GM10266 (cell line): Measurements from ENCODE around the gene SLC39A11.
"Not testable (repeated sequence)": the region's sequence is repeated elsewhere in the genome, so short reads cannot be mapped to it uniquely, and the experiment has no call there.

Source experiments
- DNase-seq: peaks from one replicate; pipeline ENCODE4 v3.0.0; 2012; ENCODE audit errors: extremely low spot score
- TF ChIP-seq, protein P1 (sequence below): IDR thresholded peaks from 2 replicates; pipeline ENCODE4 v1.5.1; 2012; ENCODE audit warnings: mild to moderate bottlenecking, low read depth; ENCODE audit not compliant: control insufficient read depth, insufficient read depth; ENCODE audit errors: missing control alignments

SLC39A11 gene

GRCh38 chr17:73071066-73071999 lies 21.2 kb downstream of the SLC39A11 start:
- no peak for DNase-seq
- TF ChIP-seq, protein P1, sequence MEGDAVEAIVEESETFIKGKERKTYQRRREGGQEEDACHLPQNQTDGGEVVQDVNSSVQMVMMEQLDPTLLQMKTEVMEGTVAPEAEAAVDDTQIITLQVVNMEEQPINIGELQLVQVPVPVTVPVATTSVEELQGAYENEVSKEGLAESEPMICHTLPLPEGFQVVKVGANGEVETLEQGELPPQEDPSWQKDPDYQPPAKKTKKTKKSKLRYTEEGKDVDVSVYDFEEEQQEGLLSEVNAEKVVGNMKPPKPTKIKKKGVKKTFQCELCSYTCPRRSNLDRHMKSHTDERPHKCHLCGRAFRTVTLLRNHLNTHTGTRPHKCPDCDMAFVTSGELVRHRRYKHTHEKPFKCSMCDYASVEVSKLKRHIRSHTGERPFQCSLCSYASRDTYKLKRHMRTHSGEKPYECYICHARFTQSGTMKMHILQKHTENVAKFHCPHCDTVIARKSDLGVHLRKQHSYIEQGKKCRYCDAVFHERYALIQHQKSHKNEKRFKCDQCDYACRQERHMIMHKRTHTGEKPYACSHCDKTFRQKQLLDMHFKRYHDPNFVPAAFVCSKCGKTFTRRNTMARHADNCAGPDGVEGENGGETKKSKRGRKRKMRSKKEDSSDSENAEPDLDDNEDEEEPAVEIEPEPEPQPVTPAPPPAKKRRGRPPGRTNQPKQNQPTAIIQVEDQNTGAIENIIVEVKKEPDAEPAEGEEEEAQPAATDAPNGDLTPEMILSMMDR = no peak

- TF ChIP-seq, protein P1 = no peak
- no peak for DNase-seq
These were observed 22.6 kb downstream of the SLC39A11 start for GRCh38 chr17:73069841-73070240.

DNA sequence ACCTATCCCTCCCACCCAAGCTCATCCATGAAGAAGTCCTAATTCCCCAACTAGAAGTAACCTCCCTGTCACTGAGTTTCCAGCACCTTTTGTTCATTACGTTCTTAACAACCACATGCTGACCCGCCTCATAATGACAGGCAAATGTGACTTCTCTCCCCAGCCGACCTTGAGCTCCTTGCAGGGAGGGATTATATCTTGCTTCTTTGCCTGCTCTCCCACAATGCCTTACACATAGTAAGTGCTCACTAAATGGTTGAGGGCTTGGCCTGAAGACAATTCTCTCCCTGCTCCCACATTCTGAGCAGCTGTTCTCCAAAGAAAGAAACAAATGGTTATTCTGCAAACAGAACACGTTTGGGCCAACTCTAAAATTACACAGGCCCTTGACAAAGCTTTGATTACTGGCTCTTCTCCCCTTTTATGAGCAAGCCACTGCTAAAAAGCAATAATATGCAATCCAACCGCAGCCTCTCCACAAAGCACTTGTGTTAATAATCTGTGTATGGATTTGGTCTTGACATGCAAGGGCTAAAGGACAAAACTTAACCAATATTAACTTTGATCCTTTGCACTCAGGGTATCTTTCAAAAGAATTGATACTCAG lies 23.2 kb downstream of the SLC39A11 start:
- DNase-seq = no peak

DNA sequence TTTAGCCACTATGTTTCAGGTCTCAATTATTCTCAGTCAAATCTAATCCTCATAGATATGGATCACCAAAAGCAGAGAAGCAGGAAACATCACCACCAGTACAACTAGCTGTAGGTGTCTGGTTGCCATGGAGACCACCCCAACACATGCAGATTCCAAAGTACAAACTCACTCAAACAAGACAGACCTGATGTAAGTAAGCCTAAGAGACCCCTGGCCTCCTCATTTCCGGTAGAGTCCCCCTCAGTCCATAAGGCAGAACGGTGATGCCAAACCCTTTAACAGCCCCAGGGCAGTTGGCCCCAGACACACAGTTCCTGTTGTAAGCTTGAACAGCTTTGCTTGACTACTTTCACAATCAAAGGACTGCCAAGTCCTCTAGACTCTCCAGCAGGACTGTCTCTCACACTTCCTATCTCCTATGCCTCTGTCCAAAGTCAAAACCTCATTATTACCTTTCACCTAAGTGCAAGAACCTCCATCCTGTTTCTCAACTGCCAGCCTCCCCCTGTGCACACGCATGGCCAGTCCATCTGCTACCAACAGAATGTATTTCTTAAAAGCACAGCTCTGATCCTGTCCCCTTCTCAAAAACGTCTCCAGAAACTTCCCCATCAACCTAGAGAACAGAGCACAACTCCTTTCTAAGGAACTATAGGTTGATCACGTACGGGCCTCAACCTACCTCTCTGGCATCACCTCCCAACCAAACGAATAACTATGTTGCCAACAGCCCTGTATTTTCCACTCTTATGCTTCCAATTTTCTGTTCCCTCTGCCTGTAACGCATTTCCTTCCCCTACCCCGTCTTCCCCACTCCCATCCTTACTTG lies 23.9 kb downstream of the SLC39A11 start:
- no peak for DNase-seq
- TF ChIP-seq, protein P1 = no peak

More for the DNA sequence above, 23.2 kb downstream of the SLC39A11 start:
- TF ChIP-seq, protein P1 = no peak

DNA sequence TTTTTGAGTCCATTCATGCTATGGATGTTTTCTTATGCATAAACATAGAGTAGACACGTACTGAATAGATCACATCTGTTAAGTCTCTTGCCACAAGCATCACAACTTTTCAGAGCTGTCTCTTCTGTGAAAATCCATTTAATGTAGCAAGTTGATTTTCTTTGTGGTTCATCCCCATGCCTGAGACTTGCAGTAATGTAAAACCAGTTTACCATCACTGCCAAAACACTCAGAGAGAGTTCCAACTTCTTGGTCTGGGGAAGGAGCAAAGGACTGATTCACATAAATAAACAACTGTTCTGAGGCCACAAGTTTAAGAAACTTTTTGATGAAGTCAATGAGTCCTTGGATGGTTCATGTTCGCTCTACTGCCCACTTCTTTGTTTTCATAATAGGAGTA lies 24.8 kb downstream of the SLC39A11 start:
- not testable (repeated sequence) for DNase-seq

DNA sequence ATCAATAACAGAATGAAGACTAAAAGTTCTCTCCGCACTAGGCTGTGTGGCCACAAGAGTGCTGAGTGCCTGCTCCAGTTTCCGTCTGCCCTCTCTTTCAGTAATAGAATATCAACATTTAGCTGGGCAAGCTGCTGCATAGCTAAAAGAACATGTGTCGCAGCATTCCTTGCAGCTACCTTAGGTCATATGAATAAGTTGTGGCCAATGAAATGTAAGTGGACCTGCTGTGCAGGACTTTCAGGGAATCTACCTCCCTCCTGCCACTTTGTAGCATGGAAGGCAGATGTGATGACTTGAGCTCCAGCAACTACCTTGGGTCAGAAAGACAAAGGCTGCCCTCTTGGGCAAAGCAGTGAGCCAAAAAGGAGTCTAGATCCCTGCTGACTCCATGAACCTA lies 25.4 kb downstream of the SLC39A11 start:
- TF ChIP-seq, protein P1 = no peak
- no peak for DNase-seq

- TF ChIP-seq, protein P1 = no peak
- DNase-seq = no peak
These were observed 26.2 kb downstream of the SLC39A11 start for GRCh38 chr17:73066148-73066884.
